Neuronal stem cell (in vitro differentiated cells): ENCODE data around the gene ZNF354C.
A peak's percentile ranks its signal among the peaks of the same experiment; 100 is the strongest.

Experiments
- DNase-seq: peaks from one replicate; pipeline ENCODE4 v3.0.0-alpha.2; 2013; ENCODE audit warnings: low spot score
- H2AFZ ChIP-seq: one replicate; pipeline ENCODE4 v1.6.1; 2013; ENCODE audit warnings: mild to moderate bottlenecking, low read length, inconsistent platforms
- H2AK5ac ChIP-seq: 2 replicates; pipeline ENCODE4 v1.6.1; 2013; ENCODE audit warnings: low read depth, mild to moderate bottlenecking, inconsistent platforms, low read length, moderate library complexity, mixed read lengths
- H2BK120ac ChIP-seq: 2 replicates; pipeline ENCODE4 v1.6.1; 2013; ENCODE audit warnings: low read depth, mild to moderate bottlenecking, inconsistent platforms, low read length, moderate library complexity, mixed read lengths
- H2BK12ac ChIP-seq: one replicate; pipeline ENCODE4 v1.6.1; 2013; ENCODE audit warnings: low read length, inconsistent platforms
- H2BK15ac ChIP-seq: 2 replicates; pipeline ENCODE4 v1.6.1; 2013; ENCODE audit warnings: mild to moderate bottlenecking, low read length, inconsistent platforms, mixed read lengths
- H2BK5ac ChIP-seq: one replicate; pipeline ENCODE4 v1.6.1; 2013; ENCODE audit warnings: inconsistent platforms, mild to moderate bottlenecking, low read length, moderate library complexity
- H3K14ac ChIP-seq: one replicate; pipeline ENCODE4 v1.6.1; 2013; ENCODE audit warnings: low read length, inconsistent platforms
- H3K18ac ChIP-seq: 2 replicates; pipeline ENCODE4 v1.6.1; 2013; ENCODE audit warnings: low read length, inconsistent platforms
- H3K23ac ChIP-seq: 2 replicates; pipeline ENCODE4 v1.6.1; 2013; ENCODE audit warnings: low read depth, mild to moderate bottlenecking, mixed read lengths, low read length, inconsistent platforms; ENCODE audit not compliant: poor library complexity
- H3K27ac ChIP-seq: replicated peaks from 3 replicates; pipeline ENCODE4 v1.5.1; 2013; ENCODE audit warnings: low read length, inconsistent platforms
- H3K27me3 ChIP-seq, 3 experiments: 2 replicates each; pipeline ENCODE4 v1.6.1; 2013; ENCODE audit warnings: low read length in 3 of 3, mild to moderate bottlenecking in 2 of 3, inconsistent platforms in 1 of 3, low read depth in 1 of 3, mixed read lengths in 1 of 3, moderate library complexity in 1 of 3; ENCODE audit not compliant: control insufficient read depth in 3 of 3, insufficient read depth in 3 of 3
- H3K36me3 ChIP-seq, 2 donors: replicated peaks in 1 of 2; 2 replicates each; pipeline ENCODE4 v1.6.1; 2013; ENCODE audit warnings: low read length in 2 of 2; ENCODE audit not compliant: control insufficient read depth in 2 of 2, insufficient read depth in 2 of 2
- H3K4ac ChIP-seq: 2 replicates; pipeline ENCODE4 v1.6.1; 2013; ENCODE audit warnings: inconsistent platforms, mild to moderate bottlenecking, low read length, moderate library complexity
- H3K4me1 ChIP-seq, 2 donors: 1 replicate in 1 of 2; 2 replicates in 1 of 2; pipeline ENCODE4 v1.6.1; 2013; ENCODE audit warnings: low read length in 2 of 2, low read depth in 1 of 2; ENCODE audit not compliant: control insufficient read depth in 2 of 2, insufficient read depth in 1 of 2
- H3K4me2 ChIP-seq: one replicate; pipeline ENCODE4 v1.6.1; 2013; ENCODE audit warnings: mild to moderate bottlenecking, low read length, inconsistent platforms; ENCODE audit not compliant: insufficient read depth, poor library complexity, severe bottlenecking
- H3K4me3 ChIP-seq, 2 donors: 2 replicates each; pipeline ENCODE4 v1.5.1; 2013; ENCODE audit warnings: low read length in 2 of 2, mild to moderate bottlenecking in 2 of 2, inconsistent platforms in 1 of 2, moderate library complexity in 1 of 2
- H3K79me1 ChIP-seq: one replicate; pipeline ENCODE4 v1.6.1; 2013; ENCODE audit warnings: low read depth, mild to moderate bottlenecking, inconsistent platforms, low read length, moderate library complexity
- H3K9ac ChIP-seq: one replicate; pipeline ENCODE4 v1.6.1; 2013; ENCODE audit warnings: mild to moderate bottlenecking, low read depth, low read length, inconsistent platforms; ENCODE audit not compliant: poor library complexity
- H3K9me3 ChIP-seq, 2 donors: replicated peaks in 1 of 2; 2 replicates each; pipeline versions ENCODE3 to v1.6.1; 2013; ENCODE audit warnings: low read length in 2 of 2, mild to moderate bottlenecking in 2 of 2, inconsistent platforms in 1 of 2, low read depth in 1 of 2, mixed read lengths in 1 of 2, moderate library complexity in 1 of 2; ENCODE audit not compliant: control insufficient read depth in 2 of 2, insufficient read depth in 1 of 2
- H4K8ac ChIP-seq: one replicate; pipeline ENCODE4 v1.6.1; 2013; ENCODE audit warnings: low read depth, mild to moderate bottlenecking, inconsistent platforms, low read length, moderate library complexity
- H4K91ac ChIP-seq: one replicate; pipeline ENCODE4 v1.6.1; 2013; ENCODE audit warnings: low read length, low read depth, mild to moderate bottlenecking, inconsistent platforms; ENCODE audit not compliant: poor library complexity
- WGBS, 2 donors: extraction: QIAGEN DNeasy Blood & Tissue Kit; methylation state at CpG; one replicate each; pipeline ENCODE4 v1.1.7; 2013; ENCODE audit warnings: missing lambda C conversion rate in 2 of 2, mixed read lengths in 1 of 2; ENCODE audit not compliant: insufficient read length in 2 of 2, insufficient replicate concordance in 1 of 2; ENCODE audit errors: extremely low coverage in 2 of 2; 5-methylcytosine and 5-hydroxymethylcytosine counted together

ZNF354C gene

GRCh38 chr5:179113945-179114641 is 53.9 kb downstream of the ZNF354C start:
- Histone ChIP-seq H2AK5ac (no peak overlapping the region), H3K79me1 (no peaks in the 10 kb centered on the region), H4K91ac (no peak overlapping the region), H2BK12ac (no peak overlapping the region), H3K9me3 (peaks cover 0 to 45% of the 10 kb centered on the region in 2 donors), H2BK15ac (no peak overlapping the region), H3K9ac (no peak overlapping the region), H3K14ac (no peak overlapping the region), H3K4me3 (no peak overlapping the region), H3K27me3 (no peaks in the 10 kb centered on the region), H3K4me2 (no peak overlapping the region), H4K8ac (no peak overlapping the region), H3K18ac (no peak overlapping the region), H2AFZ (no peak overlapping the region), H3K4me1 (no peaks in the 10 kb centered on the region), H3K23ac (no peak overlapping the region), H3K4ac (no peak overlapping the region), H3K27ac (no peak overlapping the region), H2BK120ac (no peak overlapping the region), H2BK5ac (no peak overlapping the region), H3K36me3 (no peaks in the 10 kb centered on the region)
- WGBS, 2 donors: no CpG with 5 or more reads among the region's 12 CpGs
- no peak for DNase-seq

GRCh38 chr5:179114756-179115155 is 54.6 kb downstream of the ZNF354C start:
- Histone ChIP-seq H2AK5ac (no peak overlapping the region), H3K14ac (no peak overlapping the region), H2BK12ac (no peak overlapping the region), H4K91ac (no peak overlapping the region), H3K23ac (no peak overlapping the region), H3K9me3 (peaks cover 0 to 48% of the 10 kb centered on the region in 2 donors), H2AFZ (no peak overlapping the region), H3K27me3 (no peaks in the 10 kb centered on the region), H3K4me3 (no peak overlapping the region), H3K18ac (no peak overlapping the region), H3K79me1 (no peaks in the 10 kb centered on the region), H3K9ac (no peak overlapping the region), H4K8ac (no peak overlapping the region), H3K4me2 (no peak overlapping the region), H3K36me3 (no peaks in the 10 kb centered on the region), H2BK5ac (no peak overlapping the region), H3K27ac (no peak overlapping the region), H3K4ac (no peak overlapping the region), H2BK15ac (no peak overlapping the region), H3K4me1 (no peaks in the 10 kb centered on the region), H2BK120ac (no peak overlapping the region)
- no peak for DNase-seq
- WGBS, 2 donors: no CpG with 5 or more reads among the region's 7 CpGs

GRCh38 chr5:179115307-179115706 is 55.1 kb downstream of the ZNF354C start:
- H3K4me2 ChIP-seq: no peak overlapping the region
- H2AFZ ChIP-seq: no peak overlapping the region
- H3K36me3 ChIP-seq: no peaks in the 10 kb centered on the region
- H3K4me1 ChIP-seq: no peaks in the 10 kb centered on the region
- no peak overlapping the region for H2AK5ac ChIP-seq
- no peak overlapping the region for H2BK120ac ChIP-seq
- H3K27ac ChIP-seq: no peak overlapping the region
- H3K23ac ChIP-seq: no peak overlapping the region
- DNase-seq: no peak
- peaks cover 0 to 51% of the 10 kb centered on the region in 2 donors for H3K9me3 ChIP-seq
- H2BK12ac ChIP-seq: no peak overlapping the region
- no CpG with 5 or more reads among the region's 5 CpGs for WGBS, 2 donors
- no peak overlapping the region for H4K91ac ChIP-seq
- no peaks in the 10 kb centered on the region for H3K27me3 ChIP-seq
- H3K4ac ChIP-seq: no peak overlapping the region
- H3K4me3 ChIP-seq: no peak overlapping the region
- H2BK5ac ChIP-seq: no peak overlapping the region
- H4K8ac ChIP-seq: no peak overlapping the region
- no peak overlapping the region for H3K18ac ChIP-seq
- no peak overlapping the region for H2BK15ac ChIP-seq
- no peaks in the 10 kb centered on the region for H3K79me1 ChIP-seq
- H3K14ac ChIP-seq: no peak overlapping the region
- no peak overlapping the region for H3K9ac ChIP-seq

GRCh38 chr5:179115845-179116524 is 55.8 kb downstream of the ZNF354C start:
- Histone ChIP-seq H3K9me3 (peaks cover 3 to 51% of the 10 kb centered on the region in 2 donors), H3K4ac (no peak overlapping the region), H3K4me3 (peak overlapping the region in 1 of 2 donors; percentile 7), H2AFZ (no peak overlapping the region), H2BK12ac (no peak overlapping the region), H4K8ac (no peak overlapping the region), H3K14ac (no peak overlapping the region), H3K27me3 (no peaks in the 10 kb centered on the region), H3K36me3 (no peaks in the 10 kb centered on the region), H3K79me1 (no peaks in the 10 kb centered on the region), H3K18ac (no peak overlapping the region), H3K9ac (no peak overlapping the region), H3K23ac (no peak overlapping the region), H2BK5ac (no peak overlapping the region), H4K91ac (no peak overlapping the region), H2BK15ac (no peak overlapping the region), H2BK120ac (no peak overlapping the region), H3K4me2 (no peak overlapping the region), H2AK5ac (no peak overlapping the region), H3K4me1 (no peaks in the 10 kb centered on the region), H3K27ac (no peak overlapping the region)
- DNase-seq: no peak
- no CpG with 5 or more reads among the region's 9 CpGs for WGBS, 2 donors
